GM23248 (cell line): ENCODE data around the gene AKR1D1.

Experiments
- EZH2 ChIP-seq: fragments of 200-600 bp; sonication (generic); IDR thresholded peaks from 2 replicates; pipeline ENCODE4 v1.6.1; 2018; ENCODE audit warnings: antibody characterized with exemption, mild to moderate bottlenecking; ENCODE audit not compliant: insufficient read depth, poor library complexity, severe bottlenecking
- EZH2phosphoT487 ChIP-seq: fragments of 200-600 bp; sonication (generic); IDR thresholded peaks from 2 replicates; pipeline ENCODE4 v1.6.1; 2018; ENCODE audit warnings: antibody characterized with exemption, moderate library complexity, mild to moderate bottlenecking, low read depth; ENCODE audit not compliant: insufficient read depth

GRCh38 chr7:138076196-138076595, at the start of gene AKR1D1:
- no peak for TF ChIP-seq EZH2
- TF ChIP-seq EZH2phosphoT487, result no peak
